Ovary (tissue), 9 donors: ENCODE results near the gene SMARCD3. TPM values are rescaled to one million over a fixed set of nuclear protein-coding genes. Genes with fewer than 3 reads are reported as not detected.

Experiments used
- DNase-seq, 5 donors: peaks; one replicate each; pipeline ENCODE4 v3.0.0-alpha.2; 2019 to 2020
- H3K27ac ChIP-seq, 2 donors: fragments of 200-600 bp; one replicate each; pipeline versions ENCODE4 v1.5.1 to v1.8.0; 2019 to 2022
- H3K27me3 ChIP-seq: fragments of 200-600 bp; one replicate; pipeline ENCODE4 v1.8.0; 2022
- H3K36me3 ChIP-seq: fragments of 200-600 bp; sonication (generic); one replicate; pipeline ENCODE4 v1.5.1; 2019
- H3K4me1 ChIP-seq: one replicate; pipeline ENCODE4 v1.8.1; 2013; ENCODE audit warnings: mild to moderate bottlenecking, moderate library complexity; ENCODE audit not compliant: insufficient read depth
- H3K4me3 ChIP-seq: fragments of 200-600 bp; sonication (generic); one replicate; pipeline ENCODE4 v1.5.1; 2017
- H3K9me3 ChIP-seq, 2 donors: fragments of 200-600 bp in 1 of 2; sonication (generic) in 1 of 2; one replicate each; pipeline versions ENCODE4 v1.5.1 to v1.8.1; 2013 to 2019; ENCODE audit warnings: mild to moderate bottlenecking in 1 of 2, moderate library complexity in 1 of 2
- CTCF ChIP-seq, 3 donors: fragments of 450-650 bp in 2 of 3; fragments of 200-600 bp in 1 of 3; IDR thresholded peaks; one replicate each; pipeline versions ENCODE4 v1.5.1 to v1.8.0; 2016 to 2022; ENCODE audit warnings: antibody characterized with exemption in 3 of 3, mild to moderate bottlenecking in 1 of 3
- EP300 ChIP-seq: sonication (generic); formaldehyde crosslinking; IDR thresholded peaks from one replicate; pipeline ENCODE4 v1.6.1; 2017; ENCODE audit warnings: antibody characterized with exemption
- POLR2A ChIP-seq: fragments of 450-650 bp; IDR thresholded peaks from one replicate; pipeline ENCODE4 v1.6.1; 2017; ENCODE audit warnings: antibody characterized with exemption, mild to moderate bottlenecking, moderate library complexity
- WGBS, 3 donors: extraction: QIAGEN DNeasy Blood & Tissue Kit in 1 of 3; methylation state at CpG; one replicate each; pipeline versions ENCODE4 v1.1.5 to v1.1.7; 2013 to 2017; 5-methylcytosine and 5-hydroxymethylcytosine counted together
- intact Hi-C, 4 donors: fragments of 100-400 bp; cut with DNase I; formaldehyde crosslinking; loops; one replicate each; pipeline versions ENCODE4 v1.11.0 to v1.15.1; 2022 to 2023
- polyA plus RNA-seq, 2 donors: library from polyadenylated mRNA; stranded (reverse); fragments of 200-250 nt in 1 of 2; fragments of 350-450 nt in 1 of 2; fragmentation: Illumina TruSeq in 1 of 2; extraction: RNeasy Lipid Tissue Mini Kit (QIAGEN cat#74804) in 1 of 2; gene quantifications; one replicate each; pipeline ENCODE4 v1.2.3, GENCODE V29; 2013 to 2014
- total RNA-seq, 7 donors: library from RNA; depleted of rRNA in 2 of 7; stranded (reverse); fragments of >200 nt in 2 of 7; fragmentation: NEBNext Ultra II Directional in 3 of 7; extraction: Animal tissue kit (Norgen Biotek cat#: 25700) in 3 of 7; gene quantifications; one replicate each; pipeline versions ENCODE4 v1.1.0 to v1.2.4, GENCODE V29; 2016 to 2023
- donor health status: DM: no; HTN: no; CAD: no; lungs with moderate emphysema.
- donor health status: DM: no; HTN: no; CAD: no.
- donor health status: Bipolar disorder and iron deficiency.
- donor health status: DM: yes; HTN: yes; CAD: no.
- donor health status: DM: no; HTN: no; CAD: no.
- donor health status: DM: yes; HTN: yes; CAD: no.

SMARCD3 gene
- total and polyA plus RNA-seq, 9 donors = 30.2 to 203 (median 97.0) TPM

DNA sequence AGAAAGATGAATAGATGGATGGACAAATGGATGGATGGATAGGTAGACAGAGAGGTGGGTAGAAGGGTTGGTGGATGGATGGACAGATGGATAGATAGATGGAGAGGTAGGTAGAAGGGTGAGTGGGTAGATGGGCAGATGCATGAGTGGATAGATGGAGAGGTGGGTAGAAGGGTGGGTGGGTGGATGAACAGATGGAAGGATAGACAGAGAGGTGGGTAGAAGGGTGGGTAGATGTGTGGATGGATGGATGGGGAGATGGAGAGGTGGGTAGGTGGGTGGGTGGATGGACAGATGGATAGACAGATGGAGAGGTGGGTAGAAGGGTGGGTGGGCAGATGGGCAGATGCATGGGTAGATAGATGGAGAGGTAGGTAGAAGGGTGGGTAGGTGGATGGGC lies 50.6 kb downstream of the SMARCD3 start:
- H3K36me3 ChIP-seq = no peaks in the 10 kb centered on the region
- no peak for DNase-seq
- H3K4me3 ChIP-seq = no peak overlapping the region
- TF ChIP-seq CTCF (IDR thresholded peaks at IDR 0.05) (no peak), POLR2A (no peak), EP300 (no peak)
- H3K27ac ChIP-seq = no peak overlapping the region
- H3K27me3 ChIP-seq = no peaks in the 10 kb centered on the region
- intact Hi-C loops = no loop called here
- peaks cover 7% of the 10 kb centered on the region for H3K4me1 ChIP-seq
- H3K9me3 ChIP-seq = no peaks in the 10 kb centered on the region

DNA sequence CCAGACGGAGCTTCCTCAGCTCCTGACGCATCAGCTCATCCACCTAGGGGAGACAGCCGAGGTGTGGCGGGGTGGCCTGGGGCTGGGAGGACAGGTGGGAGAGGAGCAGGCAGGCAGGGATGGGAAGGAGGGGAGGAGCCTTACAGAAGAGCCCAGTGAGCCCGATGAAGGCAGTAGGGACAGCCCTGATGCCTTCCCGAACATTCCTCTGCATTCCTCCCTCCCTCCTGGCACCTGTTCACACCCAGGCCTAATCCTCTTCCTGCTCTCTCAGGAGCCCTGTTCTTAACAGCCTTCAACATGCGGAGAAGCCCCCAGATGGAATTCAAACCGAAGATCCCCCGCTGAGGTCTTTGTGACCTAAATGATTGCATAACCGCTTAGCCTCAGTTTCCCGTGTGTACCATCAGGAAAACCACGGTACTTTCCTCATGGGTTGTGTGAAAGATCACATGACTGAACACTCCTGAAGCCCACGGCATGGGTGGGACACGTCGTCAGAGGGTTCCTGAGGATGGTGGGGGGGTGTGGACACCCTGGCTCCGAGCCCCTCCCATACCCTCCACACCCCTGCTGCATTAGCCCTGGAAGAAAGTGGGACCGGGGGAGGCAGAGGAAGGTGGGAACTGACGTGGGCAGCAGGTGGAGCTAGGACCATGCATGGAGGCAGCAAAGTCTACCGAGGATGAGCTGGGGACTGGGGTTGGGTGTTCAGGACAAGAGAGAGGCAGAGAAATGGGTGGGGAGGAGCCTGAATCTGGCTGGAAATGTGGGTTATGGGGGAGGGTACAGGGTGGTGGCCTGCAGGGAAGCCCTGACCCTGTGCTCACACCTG lies 52.7 kb downstream of the SMARCD3 start:
- H3K9me3 ChIP-seq = no peaks in the 10 kb centered on the region
- intact Hi-C loops = no loop called here
- no peaks in the 10 kb centered on the region for H3K27me3 ChIP-seq
- no peak for TF ChIP-seq POLR2A
- no peak for TF ChIP-seq EP300
- TF ChIP-seq CTCF (IDR thresholded peaks at IDR 0.05) = no peak
- DNase-seq = no peak
- H3K36me3 ChIP-seq = no peaks in the 10 kb centered on the region
- 52 to 68% (median 62%) methylated on average over 19 of the region's 19 CpGs for WGBS, 3 donors
- no peak overlapping the region for H3K4me3 ChIP-seq
- no peak overlapping the region for H3K27ac ChIP-seq
- H3K4me1 ChIP-seq = peaks cover 7% of the 10 kb centered on the region

GRCh38 chr7:151194188-151194587 lies 54.3 kb downstream of the SMARCD3 start:
- Histone ChIP-seq H3K27me3 (no peaks in the 10 kb centered on the region), H3K4me1 (no peaks in the 10 kb centered on the region), H3K27ac (no peak overlapping the region), H3K4me3 (no peak overlapping the region), H3K9me3 (no peaks in the 10 kb centered on the region), H3K36me3 (no peaks in the 10 kb centered on the region)
- 80 to 87% (median 85%) methylated on average over 7 of the region's 7 CpGs for WGBS, 3 donors
- intact Hi-C loops = no loop called here
- DNase-seq = no peak
- TF ChIP-seq EP300 = no peak
- no peak for TF ChIP-seq POLR2A
- TF ChIP-seq CTCF (IDR thresholded peaks at IDR 0.05) = no peak

DNA sequence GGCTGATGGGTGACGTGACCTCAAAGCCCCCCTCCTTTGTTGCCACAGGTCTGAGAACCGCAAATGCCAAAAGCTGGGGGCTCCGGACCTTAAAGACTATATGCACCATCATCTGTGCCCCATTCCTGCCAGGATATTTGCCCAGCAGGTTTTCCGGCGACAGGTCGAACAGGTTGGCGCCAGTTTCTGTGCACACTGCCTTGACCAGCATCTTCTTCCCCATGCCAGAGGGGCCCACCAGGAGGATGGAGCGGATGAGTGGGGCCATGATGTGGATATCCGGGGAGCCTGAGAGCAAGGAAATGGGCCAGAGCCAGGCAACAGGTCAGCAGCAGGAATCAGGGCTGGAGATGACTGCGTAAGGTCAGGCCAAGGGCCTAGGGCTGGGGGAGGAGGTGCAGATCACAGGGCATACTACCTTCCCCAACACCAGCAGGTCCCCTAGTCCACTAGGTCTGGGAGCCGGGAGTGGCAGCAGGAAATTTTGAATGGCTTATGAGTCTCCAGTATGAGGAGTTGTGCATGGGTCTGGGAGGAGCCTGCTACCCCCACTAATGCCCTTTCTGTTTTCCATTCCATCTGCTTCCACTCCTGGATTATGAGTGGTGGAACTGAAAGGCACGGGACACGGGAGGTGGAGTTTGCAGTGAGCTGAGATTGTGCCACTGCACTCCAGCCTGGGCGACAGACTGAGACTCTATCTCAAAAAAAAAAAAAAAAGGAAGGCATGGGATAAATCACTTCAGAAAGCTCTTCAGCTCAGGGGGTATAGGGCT lies 55.1 kb downstream of the SMARCD3 start:
- H3K4me1 ChIP-seq = no peaks in the 10 kb centered on the region
- H3K4me3 ChIP-seq = no peak overlapping the region
- DNase-seq = no peak
- no peaks in the 10 kb centered on the region for H3K36me3 ChIP-seq
- 88 to 90% (median 88%) methylated on average over 14 of the region's 14 CpGs for WGBS, 3 donors
- TF ChIP-seq POLR2A (no peak), CTCF (IDR thresholded peaks at IDR 0.05) (no peak), EP300 (no peak)
- H3K27ac ChIP-seq = no peak overlapping the region
- H3K9me3 ChIP-seq = no peaks in the 10 kb centered on the region
- H3K27me3 ChIP-seq = no peaks in the 10 kb centered on the region
- intact Hi-C loops = no loop called here
